ENCODE data around the gene ZBTB21.

Gene ZBTB21

DNA sequence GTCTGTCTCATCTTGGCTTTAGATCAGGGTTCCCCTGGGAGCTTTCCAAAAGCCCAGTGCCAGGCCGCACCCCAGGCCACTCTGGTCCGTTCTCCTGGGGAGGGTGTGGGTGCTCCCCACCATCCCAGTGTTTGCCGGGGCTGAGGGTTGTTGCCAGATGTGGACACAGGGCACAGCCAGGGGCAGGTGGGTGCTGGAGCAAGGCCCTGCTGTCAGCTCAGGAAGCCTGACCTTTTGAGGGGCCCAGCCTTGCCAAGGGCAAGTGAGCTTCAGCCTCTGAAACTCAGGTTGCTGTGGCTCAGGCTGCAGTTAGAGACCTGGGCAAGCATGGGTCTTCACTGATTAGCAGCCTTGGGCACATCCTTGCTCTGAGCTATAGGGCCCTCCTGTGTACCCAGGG, 22.8 kb upstream of the ZBTB21 start:
- no peak for DNase-seq (ENCODE audit: low read depth)
- no peak for TF ChIP-seq MYC (IDR thresholded peaks at IDR 0.05; ENCODE audit: low read depth, low read length)
- TF ChIP-seq POLR2A (IDR thresholded peaks at IDR 0.05; ENCODE audit: extremely low read depth, insufficient read length), result no peak
- TF ChIP-seq, protein P1, sequence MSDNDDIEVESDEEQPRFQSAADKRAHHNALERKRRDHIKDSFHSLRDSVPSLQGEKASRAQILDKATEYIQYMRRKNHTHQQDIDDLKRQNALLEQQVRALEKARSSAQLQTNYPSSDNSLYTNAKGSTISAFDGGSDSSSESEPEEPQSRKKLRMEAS (IDR thresholded peaks at IDR 0.05; ENCODE audit: low read depth, low read length), result no peak
- TF ChIP-seq, protein P2, sequence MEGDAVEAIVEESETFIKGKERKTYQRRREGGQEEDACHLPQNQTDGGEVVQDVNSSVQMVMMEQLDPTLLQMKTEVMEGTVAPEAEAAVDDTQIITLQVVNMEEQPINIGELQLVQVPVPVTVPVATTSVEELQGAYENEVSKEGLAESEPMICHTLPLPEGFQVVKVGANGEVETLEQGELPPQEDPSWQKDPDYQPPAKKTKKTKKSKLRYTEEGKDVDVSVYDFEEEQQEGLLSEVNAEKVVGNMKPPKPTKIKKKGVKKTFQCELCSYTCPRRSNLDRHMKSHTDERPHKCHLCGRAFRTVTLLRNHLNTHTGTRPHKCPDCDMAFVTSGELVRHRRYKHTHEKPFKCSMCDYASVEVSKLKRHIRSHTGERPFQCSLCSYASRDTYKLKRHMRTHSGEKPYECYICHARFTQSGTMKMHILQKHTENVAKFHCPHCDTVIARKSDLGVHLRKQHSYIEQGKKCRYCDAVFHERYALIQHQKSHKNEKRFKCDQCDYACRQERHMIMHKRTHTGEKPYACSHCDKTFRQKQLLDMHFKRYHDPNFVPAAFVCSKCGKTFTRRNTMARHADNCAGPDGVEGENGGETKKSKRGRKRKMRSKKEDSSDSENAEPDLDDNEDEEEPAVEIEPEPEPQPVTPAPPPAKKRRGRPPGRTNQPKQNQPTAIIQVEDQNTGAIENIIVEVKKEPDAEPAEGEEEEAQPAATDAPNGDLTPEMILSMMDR (IDR thresholded peaks at IDR 0.05; ENCODE audit: low read depth, low read length), result no peak

DNA sequence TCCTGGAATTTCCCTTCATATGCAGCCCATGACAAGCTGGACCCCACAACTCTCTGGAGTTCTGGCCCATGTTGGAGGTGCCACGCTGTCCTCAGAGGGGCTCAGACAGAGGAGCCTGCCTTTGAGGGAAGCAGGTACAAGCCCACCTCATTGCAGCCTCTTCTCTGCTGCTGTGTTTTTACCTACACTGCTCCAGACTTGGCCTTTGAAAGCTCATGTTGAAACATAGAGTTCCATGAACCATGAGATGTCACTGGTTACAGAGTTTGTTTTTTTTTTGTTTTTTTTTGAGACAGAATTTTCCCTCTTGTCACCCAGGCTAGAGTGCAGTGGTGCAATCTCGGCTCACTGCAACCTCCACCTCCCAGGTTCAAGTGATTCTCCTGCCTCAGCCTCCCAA, 22.1 kb upstream of the ZBTB21 start:
- H3K4me3 ChIP-seq (ENCODE audit: low read depth, low read length), result no peak overlapping the region
- DNase-seq (ENCODE audit: low read depth), result no peak
- TF ChIP-seq, protein P2 (IDR thresholded peaks at IDR 0.05; ENCODE audit: low read depth, low read length), result no peak
- TF ChIP-seq, protein P1 (IDR thresholded peaks at IDR 0.05; ENCODE audit: low read depth, low read length), result no peak
- no peak for TF ChIP-seq POLR2A (IDR thresholded peaks at IDR 0.05; ENCODE audit: extremely low read depth, insufficient read length)
- TF ChIP-seq MYC (IDR thresholded peaks at IDR 0.05; ENCODE audit: low read depth, low read length), result no peak

More for the DNA sequence above, 22.8 kb upstream of the ZBTB21 start:
- no peak overlapping the region for H3K4me3 ChIP-seq (ENCODE audit: low read depth, low read length)

DNA sequence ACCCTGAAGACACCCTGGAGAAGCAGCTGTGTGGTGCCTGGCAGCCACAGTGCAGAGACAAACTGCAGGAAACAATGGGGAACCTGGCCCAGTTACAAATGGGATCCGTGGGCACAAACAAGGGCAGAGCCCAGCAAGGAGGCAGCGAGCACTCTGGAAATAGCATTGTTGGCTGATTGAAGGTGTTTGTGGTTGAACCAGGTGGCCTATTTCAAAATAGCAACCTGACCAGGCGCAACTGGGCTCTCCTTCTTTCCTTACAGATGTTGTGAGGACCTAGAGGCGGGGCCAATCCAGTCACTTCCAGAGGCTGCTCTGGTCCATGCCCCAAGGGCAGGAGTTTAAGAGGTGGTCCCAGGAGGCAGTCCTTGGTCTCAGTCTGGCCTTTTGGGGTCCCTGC, 21.7 kb upstream of the ZBTB21 start:
- H3K4me3 ChIP-seq (ENCODE audit: low read depth, low read length), result no peak overlapping the region
- no peak for DNase-seq (ENCODE audit: low read depth)
- TF ChIP-seq, protein P2 (IDR thresholded peaks at IDR 0.05; ENCODE audit: low read depth, low read length), result no peak
- TF ChIP-seq, protein P1 (IDR thresholded peaks at IDR 0.05; ENCODE audit: low read depth, low read length), result no peak
- TF ChIP-seq MYC (IDR thresholded peaks at IDR 0.05; ENCODE audit: low read depth, low read length), result no peak
- TF ChIP-seq POLR2A (IDR thresholded peaks at IDR 0.05; ENCODE audit: extremely low read depth, insufficient read length), result no peak

DNA sequence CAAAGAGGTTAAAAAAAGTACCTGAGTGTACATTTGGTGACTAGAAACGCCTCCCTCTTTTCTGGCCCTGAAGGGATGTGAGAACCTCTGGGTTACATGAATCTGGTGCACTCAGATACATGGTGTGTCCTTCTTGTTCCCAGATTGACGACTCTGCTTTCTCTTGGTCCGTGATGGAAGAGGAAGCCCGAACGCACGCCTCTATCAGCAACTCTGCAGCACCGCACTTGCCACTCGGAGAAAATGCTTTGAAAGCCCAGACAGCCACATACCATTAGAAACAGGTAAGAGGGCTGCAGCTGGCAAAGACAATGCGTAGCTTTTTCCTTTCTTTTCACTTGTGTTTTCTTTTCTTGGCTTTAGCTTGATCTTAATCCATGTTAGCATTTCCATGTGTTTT, 21.1 kb upstream of the ZBTB21 start:
- TF ChIP-seq MYC (IDR thresholded peaks at IDR 0.05; ENCODE audit: low read depth, low read length) (no peak), POLR2A (IDR thresholded peaks at IDR 0.05; ENCODE audit: extremely low read depth, insufficient read length) (no peak)
- TF ChIP-seq, protein P1 (IDR thresholded peaks at IDR 0.05; ENCODE audit: low read depth, low read length), result no peak
- TF ChIP-seq, protein P2 (IDR thresholded peaks at IDR 0.05; ENCODE audit: low read depth, low read length), result no peak
- no peak for DNase-seq (ENCODE audit: low read depth)
- no peak overlapping the region for H3K4me3 ChIP-seq (ENCODE audit: low read depth, low read length)

DNA sequence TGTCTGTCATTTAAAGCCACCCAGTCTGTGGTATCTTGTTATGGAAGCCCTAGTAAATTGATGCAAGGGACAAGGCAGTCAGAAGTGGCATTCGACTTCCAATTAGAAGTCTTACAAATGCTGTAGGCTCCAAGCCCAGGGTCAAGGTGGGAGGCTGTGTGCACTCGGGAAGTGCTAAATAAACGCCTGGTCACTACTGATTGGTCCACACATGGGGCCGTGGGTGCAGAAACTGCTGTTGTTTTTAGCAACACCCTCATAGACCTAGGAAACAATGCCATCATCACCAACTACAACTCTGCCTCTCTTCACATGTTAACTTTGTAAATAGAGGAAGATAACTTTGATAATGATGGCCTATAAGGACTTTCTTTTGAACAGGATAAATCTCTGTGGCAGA, 20.2 kb upstream of the ZBTB21 start:
- no peak for DNase-seq (ENCODE audit: low read depth)
- H3K4me3 ChIP-seq (ENCODE audit: low read depth, low read length), result no peak overlapping the region
- TF ChIP-seq, protein P2 (IDR thresholded peaks at IDR 0.05; ENCODE audit: low read depth, low read length), result no peak
- no peak for TF ChIP-seq MYC (IDR thresholded peaks at IDR 0.05; ENCODE audit: low read depth, low read length)
- TF ChIP-seq, protein P1 (IDR thresholded peaks at IDR 0.05; ENCODE audit: low read depth, low read length), result no peak
- TF ChIP-seq POLR2A (IDR thresholded peaks at IDR 0.05; ENCODE audit: extremely low read depth, insufficient read length), result no peak
